ENCODE measurements around the gene SNRK. TPM values are rescaled to one million over a fixed set of nuclear protein-coding genes. Genes with fewer than 3 reads are reported as not detected.

SNRK gene
- total and polyA plus RNA-seq, 2 experiments from 2014 or later = 5.5 to 18.8 TPM

DNA sequence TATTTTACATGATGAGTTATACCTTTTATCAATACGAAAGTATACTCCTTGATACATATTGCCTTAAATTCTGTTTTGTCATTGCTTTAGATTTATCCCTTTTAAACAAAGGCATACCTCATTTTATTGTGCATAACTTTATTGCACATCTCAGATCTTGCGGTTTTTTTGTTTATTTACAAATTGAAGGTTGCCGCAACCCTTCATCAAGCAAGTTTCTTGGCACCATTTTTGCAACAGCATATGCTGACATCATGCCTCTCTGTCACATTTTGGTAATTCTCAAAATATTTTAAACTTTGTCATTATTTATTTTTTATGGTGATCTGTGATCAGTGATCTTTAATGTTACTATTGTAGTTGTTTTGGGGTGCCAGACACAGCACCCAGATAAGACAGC lies 20.9 kb downstream of the SNRK start:
- TF ChIP-seq STAT1 (IDR thresholded peaks at IDR 0.05; ENCODE audit: unreplicated experiment) (no peak), JUNB (IDR thresholded peaks at IDR 0.05; ENCODE audit: unreplicated experiment) (no peak), CTCF (conservative IDR thresholded peaks at IDR 0.05; ENCODE audit: low read depth in 2 of 2) (no peak), ZNF114 (CRISPR knock-in tag; IDR thresholded peaks at IDR 0.05) (no peak), ZNF331 (CRISPR knock-in tag; IDR thresholded peaks at IDR 0.05; ENCODE audit: low read depth) (no peak), POLR2AphosphoS5 (IDR thresholded peaks at IDR 0.05; ENCODE audit: low read depth) (no peak), REST (IDR thresholded peaks at IDR 0.05; ENCODE audit: unreplicated experiment) (no peak)
- TF ChIP-seq, protein P1, sequence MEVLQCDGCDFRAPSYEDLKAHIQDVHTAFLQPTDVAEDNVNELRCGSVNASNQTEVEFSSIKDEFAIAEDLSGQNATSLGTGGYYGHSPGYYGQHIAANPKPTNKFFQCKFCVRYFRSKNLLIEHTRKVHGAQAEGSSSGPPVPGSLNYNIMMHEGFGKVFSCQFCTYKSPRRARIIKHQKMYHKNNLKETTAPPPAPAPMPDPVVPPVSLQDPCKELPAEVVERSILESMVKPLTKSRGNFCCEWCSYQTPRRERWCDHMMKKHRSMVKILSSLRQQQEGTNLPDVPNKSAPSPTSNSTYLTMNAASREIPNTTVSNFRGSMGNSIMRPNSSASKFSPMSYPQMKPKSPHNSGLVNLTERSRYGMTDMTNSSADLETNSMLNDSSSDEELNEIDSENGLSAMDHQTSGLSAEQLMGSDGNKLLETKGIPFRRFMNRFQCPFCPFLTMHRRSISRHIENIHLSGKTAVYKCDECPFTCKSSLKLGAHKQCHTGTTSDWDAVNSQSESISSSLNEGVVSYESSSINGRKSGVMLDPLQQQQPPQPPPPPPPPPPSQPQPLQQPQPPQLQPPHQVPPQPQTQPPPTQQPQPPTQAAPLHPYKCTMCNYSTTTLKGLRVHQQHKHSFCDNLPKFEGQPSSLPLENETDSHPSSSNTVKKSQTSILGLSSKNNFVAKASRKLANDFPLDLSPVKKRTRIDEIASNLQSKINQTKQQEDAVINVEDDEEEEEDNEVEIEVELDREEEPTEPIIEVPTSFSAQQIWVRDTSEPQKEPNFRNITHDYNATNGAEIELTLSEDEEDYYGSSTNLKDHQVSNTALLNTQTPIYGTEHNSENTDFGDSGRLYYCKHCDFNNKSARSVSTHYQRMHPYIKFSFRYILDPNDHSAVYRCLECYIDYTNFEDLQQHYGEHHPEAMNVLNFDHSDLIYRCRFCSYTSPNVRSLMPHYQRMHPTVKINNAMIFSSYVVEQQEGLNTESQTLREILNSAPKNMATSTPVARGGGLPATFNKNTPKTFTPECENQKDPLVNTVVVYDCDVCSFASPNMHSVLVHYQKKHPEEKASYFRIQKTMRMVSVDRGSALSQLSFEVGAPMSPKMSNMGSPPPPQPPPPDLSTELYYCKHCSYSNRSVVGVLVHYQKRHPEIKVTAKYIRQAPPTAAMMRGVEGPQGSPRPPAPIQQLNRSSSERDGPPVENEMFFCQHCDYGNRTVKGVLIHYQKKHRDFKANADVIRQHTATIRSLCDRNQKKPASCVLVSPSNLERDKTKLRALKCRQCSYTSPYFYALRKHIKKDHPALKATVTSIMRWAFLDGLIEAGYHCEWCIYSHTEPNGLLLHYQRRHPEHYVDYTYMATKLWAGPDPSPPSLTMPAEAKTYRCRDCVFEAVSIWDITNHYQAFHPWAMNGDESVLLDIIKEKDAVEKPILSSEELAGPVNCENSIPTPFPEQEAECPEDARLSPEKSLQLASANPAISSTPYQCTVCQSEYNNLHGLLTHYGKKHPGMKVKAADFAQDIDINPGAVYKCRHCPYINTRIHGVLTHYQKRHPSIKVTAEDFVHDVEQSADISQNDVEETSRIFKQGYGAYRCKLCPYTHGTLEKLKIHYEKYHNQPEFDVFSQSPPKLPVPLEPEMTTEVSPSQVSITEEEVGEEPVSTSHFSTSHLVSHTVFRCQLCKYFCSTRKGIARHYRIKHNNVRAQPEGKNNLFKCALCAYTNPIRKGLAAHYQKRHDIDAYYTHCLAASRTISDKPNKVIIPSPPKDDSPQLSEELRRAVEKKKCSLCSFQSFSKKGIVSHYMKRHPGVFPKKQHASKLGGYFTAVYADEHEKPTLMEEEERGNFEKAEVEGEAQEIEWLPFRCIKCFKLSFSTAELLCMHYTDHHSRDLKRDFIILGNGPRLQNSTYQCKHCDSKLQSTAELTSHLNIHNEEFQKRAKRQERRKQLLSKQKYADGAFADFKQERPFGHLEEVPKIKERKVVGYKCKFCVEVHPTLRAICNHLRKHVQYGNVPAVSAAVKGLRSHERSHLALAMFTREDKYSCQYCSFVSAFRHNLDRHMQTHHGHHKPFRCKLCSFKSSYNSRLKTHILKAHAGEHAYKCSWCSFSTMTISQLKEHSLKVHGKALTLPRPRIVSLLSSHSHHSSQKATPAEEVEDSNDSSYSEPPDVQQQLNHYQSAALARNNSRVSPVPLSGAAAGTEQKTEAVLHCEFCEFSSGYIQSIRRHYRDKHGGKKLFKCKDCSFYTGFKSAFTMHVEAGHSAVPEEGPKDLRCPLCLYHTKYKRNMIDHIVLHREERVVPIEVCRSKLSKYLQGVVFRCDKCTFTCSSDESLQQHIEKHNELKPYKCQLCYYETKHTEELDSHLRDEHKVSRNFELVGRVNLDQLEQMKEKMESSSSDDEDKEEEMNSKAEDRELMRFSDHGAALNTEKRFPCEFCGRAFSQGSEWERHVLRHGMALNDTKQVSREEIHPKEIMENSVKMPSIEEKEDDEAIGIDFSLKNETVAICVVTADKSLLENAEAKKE (CRISPR knock-in tag; IDR thresholded peaks at IDR 0.05) = no peak
- H3K79me2 ChIP-seq (replicated peaks; ENCODE audit: insufficient read depth) = peaks cover 7% of the 10 kb centered on the region; the same call in 1 of the 2 replicates
- Mint-ChIP-seq H3K9me3 (no peaks in the 10 kb centered on the region), H3K36me3 (ENCODE audit: low read depth) (peaks cover 15% of the 10 kb centered on the region; the same call in 2 of the 3 replicates), H3K27ac (no peak overlapping the region), H3K4me3 (no peak overlapping the region), H3K27me3 (ENCODE audit: insufficient read depth, low read depth, poor library complexity) (no peaks in the 10 kb centered on the region), H3K4me1 (no peaks in the 10 kb centered on the region)
- ATAC-seq (no peak), DNase-seq (ENCODE audit: low spot score) (no peak)
- H3K27me3 ChIP-seq (ENCODE audit: insufficient read depth) = no peaks in the 10 kb centered on the region
- H3K36me3 ChIP-seq (ENCODE audit: insufficient read depth) = no peaks in the 10 kb centered on the region
- H4K20me1 ChIP-seq (replicated peaks; ENCODE audit: insufficient read depth) = no peaks in the 10 kb centered on the region; the same call in 1 of the 2 replicates
- no peak overlapping the region for H3K4me2 ChIP-seq
- H2AFZ ChIP-seq = no peak overlapping the region
- H3F3A ChIP-seq (replicated peaks; ENCODE audit: low read depth) = no peaks in the 10 kb centered on the region
- H3K4me3 ChIP-seq = no peak overlapping the region
- no peak overlapping the region for H3K27ac ChIP-seq (ENCODE audit: low read depth)
- H3K4me1 ChIP-seq (ENCODE audit: insufficient read depth) = no peaks in the 10 kb centered on the region
- no peaks in the 10 kb centered on the region for H3K9me2 ChIP-seq (ENCODE audit: insufficient read depth)

Measured in GM23338 (cell line).